Neuronal stem cell (in vitro differentiated cells): ENCODE data around the gene LURAP1L.

Experiments
- DNase-seq: peaks from one replicate; pipeline ENCODE4 v3.0.0-alpha.2; 2013; ENCODE audit warnings: low spot score
- H2AFZ ChIP-seq: one replicate; pipeline ENCODE4 v1.6.1; 2013; ENCODE audit warnings: mild to moderate bottlenecking, low read length, inconsistent platforms
- H2AK5ac ChIP-seq: 2 replicates; pipeline ENCODE4 v1.6.1; 2013; ENCODE audit warnings: low read depth, mild to moderate bottlenecking, inconsistent platforms, low read length, moderate library complexity, mixed read lengths
- H2BK120ac ChIP-seq: 2 replicates; pipeline ENCODE4 v1.6.1; 2013; ENCODE audit warnings: low read depth, mild to moderate bottlenecking, inconsistent platforms, low read length, moderate library complexity, mixed read lengths
- H2BK12ac ChIP-seq: one replicate; pipeline ENCODE4 v1.6.1; 2013; ENCODE audit warnings: low read length, inconsistent platforms
- H2BK15ac ChIP-seq: 2 replicates; pipeline ENCODE4 v1.6.1; 2013; ENCODE audit warnings: mild to moderate bottlenecking, low read length, inconsistent platforms, mixed read lengths
- H2BK5ac ChIP-seq: one replicate; pipeline ENCODE4 v1.6.1; 2013; ENCODE audit warnings: inconsistent platforms, mild to moderate bottlenecking, low read length, moderate library complexity
- H3K14ac ChIP-seq: one replicate; pipeline ENCODE4 v1.6.1; 2013; ENCODE audit warnings: low read length, inconsistent platforms
- H3K18ac ChIP-seq: 2 replicates; pipeline ENCODE4 v1.6.1; 2013; ENCODE audit warnings: low read length, inconsistent platforms
- H3K23ac ChIP-seq: 2 replicates; pipeline ENCODE4 v1.6.1; 2013; ENCODE audit warnings: low read depth, mild to moderate bottlenecking, mixed read lengths, low read length, inconsistent platforms; ENCODE audit not compliant: poor library complexity
- H3K27ac ChIP-seq: replicated peaks from 3 replicates; pipeline ENCODE4 v1.5.1; 2013; ENCODE audit warnings: low read length, inconsistent platforms
- H3K27me3 ChIP-seq, 3 experiments: 2 replicates each; pipeline ENCODE4 v1.6.1; 2013; ENCODE audit warnings: low read length in 3 of 3, mild to moderate bottlenecking in 2 of 3, inconsistent platforms in 1 of 3, low read depth in 1 of 3, mixed read lengths in 1 of 3, moderate library complexity in 1 of 3; ENCODE audit not compliant: control insufficient read depth in 3 of 3, insufficient read depth in 3 of 3
- H3K36me3 ChIP-seq, 2 donors: replicated peaks in 1 of 2; 2 replicates each; pipeline ENCODE4 v1.6.1; 2013; ENCODE audit warnings: low read length in 2 of 2; ENCODE audit not compliant: control insufficient read depth in 2 of 2, insufficient read depth in 2 of 2
- H3K4ac ChIP-seq: 2 replicates; pipeline ENCODE4 v1.6.1; 2013; ENCODE audit warnings: inconsistent platforms, mild to moderate bottlenecking, low read length, moderate library complexity
- H3K4me1 ChIP-seq, 2 donors: 1 replicate in 1 of 2; 2 replicates in 1 of 2; pipeline ENCODE4 v1.6.1; 2013; ENCODE audit warnings: low read length in 2 of 2, low read depth in 1 of 2; ENCODE audit not compliant: control insufficient read depth in 2 of 2, insufficient read depth in 1 of 2
- H3K4me2 ChIP-seq: one replicate; pipeline ENCODE4 v1.6.1; 2013; ENCODE audit warnings: mild to moderate bottlenecking, low read length, inconsistent platforms; ENCODE audit not compliant: insufficient read depth, poor library complexity, severe bottlenecking
- H3K4me3 ChIP-seq, 2 donors: 2 replicates each; pipeline ENCODE4 v1.5.1; 2013; ENCODE audit warnings: low read length in 2 of 2, mild to moderate bottlenecking in 2 of 2, inconsistent platforms in 1 of 2, moderate library complexity in 1 of 2
- H3K79me1 ChIP-seq: one replicate; pipeline ENCODE4 v1.6.1; 2013; ENCODE audit warnings: low read depth, mild to moderate bottlenecking, inconsistent platforms, low read length, moderate library complexity
- H3K9ac ChIP-seq: one replicate; pipeline ENCODE4 v1.6.1; 2013; ENCODE audit warnings: mild to moderate bottlenecking, low read depth, low read length, inconsistent platforms; ENCODE audit not compliant: poor library complexity
- H3K9me3 ChIP-seq, 2 donors: replicated peaks in 1 of 2; 2 replicates each; pipeline versions ENCODE3 to v1.6.1; 2013; ENCODE audit warnings: low read length in 2 of 2, mild to moderate bottlenecking in 2 of 2, inconsistent platforms in 1 of 2, low read depth in 1 of 2, mixed read lengths in 1 of 2, moderate library complexity in 1 of 2; ENCODE audit not compliant: control insufficient read depth in 2 of 2, insufficient read depth in 1 of 2
- H4K8ac ChIP-seq: one replicate; pipeline ENCODE4 v1.6.1; 2013; ENCODE audit warnings: low read depth, mild to moderate bottlenecking, inconsistent platforms, low read length, moderate library complexity
- H4K91ac ChIP-seq: one replicate; pipeline ENCODE4 v1.6.1; 2013; ENCODE audit warnings: low read length, low read depth, mild to moderate bottlenecking, inconsistent platforms; ENCODE audit not compliant: poor library complexity
- WGBS, 2 donors: extraction: QIAGEN DNeasy Blood & Tissue Kit; methylation state at CpG; one replicate each; pipeline ENCODE4 v1.1.7; 2013; ENCODE audit warnings: missing lambda C conversion rate in 2 of 2, mixed read lengths in 1 of 2; ENCODE audit not compliant: insufficient read length in 2 of 2, insufficient replicate concordance in 1 of 2; ENCODE audit errors: extremely low coverage in 2 of 2; 5-methylcytosine and 5-hydroxymethylcytosine counted together

The LURAP1L gene

GRCh38 chr9:12801187-12801586 lies 26.4 kb downstream of the LURAP1L start:
- H4K8ac ChIP-seq, result no peak overlapping the region
- H3K9ac ChIP-seq, result no peak overlapping the region
- no peaks in the 10 kb centered on the region for H3K9me3 ChIP-seq
- no peak overlapping the region for H3K14ac ChIP-seq
- no peak overlapping the region for H3K18ac ChIP-seq
- H3K4me1 ChIP-seq, result no peaks in the 10 kb centered on the region
- no peak overlapping the region for H2AFZ ChIP-seq
- H3K4me3 ChIP-seq, result no peak overlapping the region
- no peak overlapping the region for H2BK12ac ChIP-seq
- no peak overlapping the region for H2AK5ac ChIP-seq
- H4K91ac ChIP-seq, result no peak overlapping the region
- no peak overlapping the region for H3K4ac ChIP-seq
- H3K23ac ChIP-seq, result no peak overlapping the region
- no peaks in the 10 kb centered on the region for H3K27me3 ChIP-seq
- H3K4me2 ChIP-seq, result no peak overlapping the region
- no peak overlapping the region for H2BK120ac ChIP-seq
- H2BK15ac ChIP-seq, result no peak overlapping the region
- H3K79me1 ChIP-seq, result no peaks in the 10 kb centered on the region
- no peak overlapping the region for H2BK5ac ChIP-seq
- no peak for DNase-seq
- no peak overlapping the region for H3K27ac ChIP-seq
- no CpG with 5 or more reads among the region's 2 CpGs for WGBS, 2 donors
- H3K36me3 ChIP-seq, result no peaks in the 10 kb centered on the region

GRCh38 chr9:12801663-12802062 lies 26.8 kb downstream of the LURAP1L start:
- Histone ChIP-seq H3K14ac (no peak overlapping the region), H2BK12ac (no peak overlapping the region), H3K4ac (no peak overlapping the region), H2BK15ac (no peak overlapping the region), H3K18ac (no peak overlapping the region), H4K91ac (no peak overlapping the region), H3K9me3 (no peaks in the 10 kb centered on the region), H3K4me1 (no peaks in the 10 kb centered on the region), H3K9ac (no peak overlapping the region), H2AK5ac (no peak overlapping the region), H3K23ac (no peak overlapping the region), H3K4me3 (no peak overlapping the region), H2BK120ac (no peak overlapping the region), H3K79me1 (no peaks in the 10 kb centered on the region), H2AFZ (no peak overlapping the region), H4K8ac (no peak overlapping the region), H2BK5ac (no peak overlapping the region), H3K27me3 (no peaks in the 10 kb centered on the region), H3K4me2 (no peak overlapping the region), H3K36me3 (no peaks in the 10 kb centered on the region), H3K27ac (no peak overlapping the region)
- DNase-seq, result no peak

GRCh38 chr9:12802093-12802492 lies 27.3 kb downstream of the LURAP1L start:
- Histone ChIP-seq H3K4ac (no peak overlapping the region), H3K79me1 (no peaks in the 10 kb centered on the region), H2BK120ac (no peak overlapping the region), H3K27ac (no peak overlapping the region), H3K4me2 (no peak overlapping the region), H2BK15ac (no peak overlapping the region), H3K9ac (no peak overlapping the region), H3K9me3 (no peaks in the 10 kb centered on the region), H2BK5ac (no peak overlapping the region), H3K18ac (no peak overlapping the region), H3K4me1 (no peaks in the 10 kb centered on the region), H3K4me3 (no peak overlapping the region), H2BK12ac (no peak overlapping the region), H3K14ac (no peak overlapping the region), H4K8ac (no peak overlapping the region), H2AFZ (no peak overlapping the region), H3K27me3 (no peaks in the 10 kb centered on the region), H3K36me3 (no peaks in the 10 kb centered on the region), H3K23ac (no peak overlapping the region), H2AK5ac (no peak overlapping the region), H4K91ac (no peak overlapping the region)
- WGBS, 2 donors, result no CpG with 5 or more reads among the region's 1 CpG
- no peak for DNase-seq

- H3K4me2 ChIP-seq, result no peak overlapping the region
- H3K23ac ChIP-seq, result no peak overlapping the region
- no peaks in the 10 kb centered on the region for H3K79me1 ChIP-seq
- H4K91ac ChIP-seq, result no peak overlapping the region
- no peak overlapping the region for H2BK120ac ChIP-seq
- no peak overlapping the region for H3K18ac ChIP-seq
- no peak overlapping the region for H2AFZ ChIP-seq
- no peak overlapping the region for H3K14ac ChIP-seq
- no peak overlapping the region for H2BK15ac ChIP-seq
- no peak overlapping the region for H2AK5ac ChIP-seq
- H3K27ac ChIP-seq, result no peak overlapping the region
- no peaks in the 10 kb centered on the region for H3K27me3 ChIP-seq
- no CpG with 5 or more reads among the region's 1 CpG for WGBS, 2 donors
- H4K8ac ChIP-seq, result no peak overlapping the region
- H3K9ac ChIP-seq, result no peak overlapping the region
- no peak overlapping the region for H2BK5ac ChIP-seq
- H3K9me3 ChIP-seq, result peaks cover 0 to 3% of the 10 kb centered on the region in 2 donors
- H3K4ac ChIP-seq, result no peak overlapping the region
- H3K36me3 ChIP-seq, result no peaks in the 10 kb centered on the region
- no peak for DNase-seq
- H3K4me1 ChIP-seq, result peaks cover 0 to 5% of the 10 kb centered on the region in 2 donors
- no peak overlapping the region for H3K4me3 ChIP-seq
- no peak overlapping the region for H2BK12ac ChIP-seq
Measured at GRCh38 chr9:12808569-12808968, 33.7 kb downstream of the LURAP1L start.
